SK-N-MC (cell line): ENCODE results near the gene MAGI1.

ENCODE experiments used
- DNase-seq: peaks from one replicate; pipeline ENCODE4 v3.0.0-alpha.2; 2011; ENCODE audit warnings: low read depth, low spot score
- H3K27ac ChIP-seq: fragments of 200-600 bp; sonication (generic); 2 replicates; pipeline ENCODE4 v1.5.1; 2016; ENCODE audit warnings: mixed run types
- H3K36me3 ChIP-seq: fragments of 200-600 bp; sonication (generic); 2 replicates; pipeline ENCODE4 v1.6.1; 2017; ENCODE audit warnings: antibody characterized with exemption, low read length, mixed read lengths; ENCODE audit not compliant: insufficient read depth
- H3K4me3 ChIP-seq: fragments of 200-600 bp; sonication (generic); 2 replicates; pipeline ENCODE4 v1.5.1; 2016
- H3K9ac ChIP-seq: fragments of 200-600 bp; sonication (generic); 2 replicates; pipeline ENCODE4 v1.8.0; 2017; ENCODE audit warnings: mixed run types, mixed read lengths; ENCODE audit not compliant: insufficient read length
- H3K9me3 ChIP-seq: fragments of 200-600 bp; sonication (generic); 2 replicates; pipeline ENCODE4 v1.6.1; 2017; ENCODE audit warnings: low read depth, mild to moderate bottlenecking, antibody characterized with exemption, low read length, moderate library complexity, mixed read lengths
- EZH2 ChIP-seq: fragments of 200-600 bp; sonication (generic); IDR thresholded peaks from one replicate; pipeline ENCODE4 v1.6.1; 2017; ENCODE audit warnings: antibody characterized with exemption
- FOXP2 ChIP-seq: optimal IDR thresholded peaks from 2 replicates; pipeline ENCODE3; 2011; ENCODE audit warnings: mild to moderate bottlenecking, moderate library complexity; ENCODE audit not compliant: insufficient read depth; ENCODE audit errors: extremely low read length, control extremely low read depth
- POLR2AphosphoS5 ChIP-seq: IDR thresholded peaks from 2 replicates; pipeline ENCODE4 v1.6.1; 2012; ENCODE audit warnings: mild to moderate bottlenecking, low read depth, low read length, borderline replicate concordance

Gene MAGI1

GRCh38 chr3:65945953-65946352 is 92.8 kb downstream of the MAGI1 start:
- no peak for DNase-seq
- H3K9ac ChIP-seq: no peak overlapping the region
- H3K4me3 ChIP-seq: no peak overlapping the region
- H3K9me3 ChIP-seq: no peaks in the 10 kb centered on the region
- no peak overlapping the region for H3K27ac ChIP-seq
- TF ChIP-seq POLR2AphosphoS5: no peak
- TF ChIP-seq FOXP2: no peak
- TF ChIP-seq EZH2: no peak
- H3K36me3 ChIP-seq: no peaks in the 10 kb centered on the region

DNA sequence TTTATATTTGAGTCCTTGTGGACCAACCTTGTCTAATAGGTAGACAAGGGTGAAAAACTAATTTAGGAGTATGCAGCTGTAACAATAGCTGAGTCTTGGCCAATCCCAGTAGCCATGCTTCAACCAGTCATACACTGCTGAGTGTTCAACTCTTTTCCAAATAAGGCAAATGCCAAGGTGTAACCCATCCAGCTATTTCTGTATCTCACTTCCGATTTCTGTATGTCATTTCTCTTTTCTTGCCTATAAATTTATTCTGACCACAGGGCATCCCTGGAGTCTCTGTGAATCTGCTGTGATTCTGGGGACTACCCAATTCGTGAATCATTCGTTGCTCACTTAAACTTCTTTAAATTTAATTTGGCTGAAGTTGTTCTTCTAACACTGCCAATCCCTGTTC is 93.2 kb downstream of the MAGI1 start:
- no peak overlapping the region for H3K4me3 ChIP-seq
- H3K9ac ChIP-seq: no peak overlapping the region
- H3K9me3 ChIP-seq: no peaks in the 10 kb centered on the region
- no peaks in the 10 kb centered on the region for H3K36me3 ChIP-seq
- no peak for DNase-seq
- TF ChIP-seq POLR2AphosphoS5: no peak
- no peak for TF ChIP-seq EZH2
- TF ChIP-seq FOXP2: no peak
- no peak overlapping the region for H3K27ac ChIP-seq

GRCh38 chr3:65944252-65944651 is 94.5 kb downstream of the MAGI1 start:
- no peaks in the 10 kb centered on the region for H3K9me3 ChIP-seq
- no peak overlapping the region for H3K9ac ChIP-seq
- H3K27ac ChIP-seq: no peak overlapping the region
- no peak overlapping the region for H3K4me3 ChIP-seq
- no peaks in the 10 kb centered on the region for H3K36me3 ChIP-seq
- no peak for DNase-seq
- TF ChIP-seq EZH2 (no peak), POLR2AphosphoS5 (no peak), FOXP2 (no peak)

DNA sequence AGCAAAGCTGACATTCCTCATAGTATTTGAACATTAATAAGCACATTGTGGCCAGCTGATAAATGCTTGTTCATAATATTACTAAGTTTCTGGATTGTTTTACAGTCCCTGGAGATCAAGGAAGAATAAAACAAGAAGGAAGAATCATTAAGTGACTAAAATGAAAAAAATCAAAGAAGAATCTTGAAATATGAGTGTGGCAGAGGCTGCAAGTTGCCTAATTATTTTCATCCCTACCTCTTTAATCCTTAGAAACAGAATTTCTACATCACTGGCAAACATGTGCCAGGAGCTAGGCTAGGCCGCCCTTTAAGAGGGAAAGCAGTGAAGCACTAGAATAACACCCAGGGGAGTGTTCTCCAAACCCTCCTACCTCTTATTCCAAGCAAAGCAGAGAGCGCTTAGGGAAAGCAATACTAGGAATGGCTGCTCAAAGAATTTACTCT is 98.9 kb downstream of the MAGI1 start:
- H3K36me3 ChIP-seq: no peaks in the 10 kb centered on the region
- no peak for DNase-seq
- H3K9me3 ChIP-seq: no peaks in the 10 kb centered on the region
- peak overlapping the region; percentile 44; the same call in 1 of the 2 replicates for H3K27ac ChIP-seq
- H3K9ac ChIP-seq: no peak overlapping the region
- no peak overlapping the region for H3K4me3 ChIP-seq
- TF ChIP-seq FOXP2: no peak
- no peak for TF ChIP-seq POLR2AphosphoS5
- no peak for TF ChIP-seq EZH2

DNA sequence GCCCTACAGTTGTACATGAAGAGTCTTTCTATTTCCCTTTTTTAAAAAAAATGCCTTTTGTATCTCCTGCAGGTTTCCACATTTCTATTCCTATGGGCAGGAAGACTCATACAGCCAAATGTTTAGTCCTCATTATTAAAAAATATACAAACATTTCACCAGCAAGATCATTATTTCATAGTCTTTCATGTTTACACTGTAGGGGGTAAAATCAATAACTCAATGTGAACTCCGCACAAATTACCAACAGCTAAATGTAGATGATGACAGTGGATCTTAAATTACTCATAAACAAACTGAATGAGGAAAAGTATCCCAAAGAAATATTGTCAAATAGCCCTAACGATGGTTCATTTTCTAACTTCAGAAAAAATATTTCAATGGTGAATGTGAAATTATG is 99.5 kb downstream of the MAGI1 start:
- H3K4me3 ChIP-seq: no peak overlapping the region
- no peaks in the 10 kb centered on the region for H3K36me3 ChIP-seq
- no peak overlapping the region for H3K9ac ChIP-seq
- TF ChIP-seq POLR2AphosphoS5: no peak
- no peaks in the 10 kb centered on the region for H3K9me3 ChIP-seq
- H3K27ac ChIP-seq: no peak overlapping the region
- no peak for DNase-seq

GRCh38 chr3:65938676-65939075 is 100.0 kb downstream of the MAGI1 start:
- DNase-seq: no peak
- Histone ChIP-seq H3K36me3 (no peaks in the 10 kb centered on the region), H3K9ac (no peak overlapping the region), H3K4me3 (no peak overlapping the region), H3K9me3 (no peaks in the 10 kb centered on the region), H3K27ac (no peak overlapping the region)
- TF ChIP-seq FOXP2 (no peak), EZH2 (no peak), POLR2AphosphoS5 (no peak)

GRCh38 chr3:65938147-65938546 is 100.6 kb downstream of the MAGI1 start:
- H3K4me3 ChIP-seq: no peak overlapping the region
- no peak for TF ChIP-seq POLR2AphosphoS5
- TF ChIP-seq FOXP2: no peak
- no peak for TF ChIP-seq EZH2
- H3K36me3 ChIP-seq: no peaks in the 10 kb centered on the region
- DNase-seq: no peak
- H3K9ac ChIP-seq: no peak overlapping the region
- H3K9me3 ChIP-seq: no peaks in the 10 kb centered on the region
- H3K27ac ChIP-seq: no peak overlapping the region

DNA sequence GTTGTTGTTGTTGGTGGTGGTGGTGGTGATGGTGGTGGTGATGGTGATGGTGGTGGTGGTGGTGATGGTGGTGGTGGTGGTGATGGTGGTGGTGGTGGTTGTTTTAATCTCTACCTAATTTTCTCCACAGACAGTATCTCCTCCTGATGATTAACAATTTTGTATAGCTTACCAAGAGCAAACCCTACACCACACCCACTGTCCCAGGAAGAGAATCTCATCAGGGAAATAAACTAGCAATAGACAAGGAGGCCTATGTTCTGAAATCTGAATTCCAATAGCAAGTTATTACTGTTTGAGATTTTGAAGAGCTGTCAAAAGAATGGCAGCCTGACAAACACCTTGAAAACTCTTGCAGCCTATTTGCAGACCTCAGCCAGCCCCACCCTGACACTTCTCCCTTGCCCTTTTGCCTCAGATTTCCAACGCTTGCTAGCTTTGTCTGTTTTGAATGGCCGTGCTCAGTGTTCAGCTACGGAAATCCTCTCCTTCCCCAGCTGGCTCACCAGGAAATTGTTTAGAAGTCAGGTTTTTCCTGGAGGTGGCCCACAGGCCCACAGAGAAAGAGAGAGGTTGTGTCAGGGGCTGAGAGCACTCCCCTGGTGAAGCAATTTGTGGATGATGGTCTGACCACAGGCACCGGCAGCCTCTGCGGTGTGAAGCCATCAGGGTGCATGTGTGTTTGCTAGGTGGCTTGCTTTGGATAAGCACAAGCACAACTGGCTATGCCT is 101.6 kb downstream of the MAGI1 start:
- DNase-seq: no peak
- no peak overlapping the region for H3K9ac ChIP-seq
- no peaks in the 10 kb centered on the region for H3K36me3 ChIP-seq
- TF ChIP-seq FOXP2 (no peak), POLR2AphosphoS5 (no peak), EZH2 (no peak)
- H3K4me3 ChIP-seq: no peak overlapping the region
- H3K9me3 ChIP-seq: no peaks in the 10 kb centered on the region
- H3K27ac ChIP-seq: no peak overlapping the region

- TF ChIP-seq FOXP2: no peak
- no peak for TF ChIP-seq EZH2
- TF ChIP-seq POLR2AphosphoS5: no peak
- Histone ChIP-seq H3K9me3 (no peaks in the 10 kb centered on the region), H3K36me3 (no peaks in the 10 kb centered on the region), H3K4me3 (no peak overlapping the region), H3K27ac (no peak overlapping the region), H3K9ac (no peak overlapping the region)
- DNase-seq: no peak
Measured at GRCh38 chr3:65935724-65936123, 103.0 kb downstream of the MAGI1 start.
